Measurements from ENCODE around the gene IGFALS.
A peak's percentile ranks its signal among the peaks of the same experiment; 100 is the strongest.

The IGFALS gene

DNA sequence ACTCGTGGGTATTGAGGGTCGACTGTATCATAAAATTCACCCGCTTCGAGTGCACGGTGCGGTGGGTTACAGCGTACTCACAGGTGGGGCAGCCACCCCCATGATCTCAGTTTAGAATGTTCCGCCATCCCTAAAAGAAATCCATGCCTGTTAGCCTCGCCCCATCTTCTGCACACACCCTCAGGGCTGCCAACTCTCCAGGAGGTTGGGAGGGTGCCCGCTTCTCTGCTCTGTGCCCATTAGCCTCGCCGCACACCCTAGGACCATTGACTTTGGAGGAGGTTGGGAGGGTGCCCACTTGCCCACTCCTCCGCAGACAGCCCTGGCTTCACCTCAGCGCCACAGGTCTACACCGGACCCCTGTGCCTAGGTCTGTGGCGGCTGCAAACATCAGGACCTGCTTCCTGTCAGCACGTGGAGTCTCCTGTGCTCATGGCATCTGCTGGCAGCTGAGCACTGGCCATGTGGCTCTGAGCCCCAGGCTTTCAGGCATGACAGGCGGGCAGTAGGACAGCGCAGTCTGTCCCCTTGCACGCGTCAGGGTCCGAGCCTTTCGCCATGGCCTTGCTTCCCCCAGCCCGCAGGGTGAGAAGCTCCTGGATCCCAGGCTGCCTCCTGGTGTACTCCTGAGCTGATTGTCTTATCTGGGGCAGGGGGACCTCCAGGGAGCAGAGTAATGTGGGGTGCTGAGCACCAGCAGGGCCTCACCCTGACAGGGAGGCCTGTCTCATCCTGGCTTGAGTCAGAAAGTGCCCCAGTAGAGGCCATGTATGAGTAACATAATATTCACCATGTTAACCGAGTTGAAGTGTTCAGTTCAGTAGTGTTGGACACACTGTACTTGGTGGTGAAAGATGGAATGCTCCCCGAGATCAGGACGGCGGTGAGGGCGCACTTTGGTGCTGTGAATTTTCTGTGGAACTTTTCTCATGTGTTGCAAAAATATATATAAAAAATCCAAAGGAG lies 44.1 kb downstream of the IGFALS start:
- TF ChIP-seq, protein P1, sequence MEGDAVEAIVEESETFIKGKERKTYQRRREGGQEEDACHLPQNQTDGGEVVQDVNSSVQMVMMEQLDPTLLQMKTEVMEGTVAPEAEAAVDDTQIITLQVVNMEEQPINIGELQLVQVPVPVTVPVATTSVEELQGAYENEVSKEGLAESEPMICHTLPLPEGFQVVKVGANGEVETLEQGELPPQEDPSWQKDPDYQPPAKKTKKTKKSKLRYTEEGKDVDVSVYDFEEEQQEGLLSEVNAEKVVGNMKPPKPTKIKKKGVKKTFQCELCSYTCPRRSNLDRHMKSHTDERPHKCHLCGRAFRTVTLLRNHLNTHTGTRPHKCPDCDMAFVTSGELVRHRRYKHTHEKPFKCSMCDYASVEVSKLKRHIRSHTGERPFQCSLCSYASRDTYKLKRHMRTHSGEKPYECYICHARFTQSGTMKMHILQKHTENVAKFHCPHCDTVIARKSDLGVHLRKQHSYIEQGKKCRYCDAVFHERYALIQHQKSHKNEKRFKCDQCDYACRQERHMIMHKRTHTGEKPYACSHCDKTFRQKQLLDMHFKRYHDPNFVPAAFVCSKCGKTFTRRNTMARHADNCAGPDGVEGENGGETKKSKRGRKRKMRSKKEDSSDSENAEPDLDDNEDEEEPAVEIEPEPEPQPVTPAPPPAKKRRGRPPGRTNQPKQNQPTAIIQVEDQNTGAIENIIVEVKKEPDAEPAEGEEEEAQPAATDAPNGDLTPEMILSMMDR (IDR thresholded peaks at IDR 0.05; ENCODE audit: low read depth, low read length, missing control alignments), result no peak
- no peak overlapping the region for H3K4me3 ChIP-seq (ENCODE audit: low read depth, low read length)
- in situ Hi-C loops (cut with HindIII; ENCODE audit: low sequenced_read_pairs), result loop anchor here (10.0 kb wide), 1 partner anchor 65 kb away; no protein-coding TSS in a partner anchor
- DNase-seq (ENCODE audit: low read depth), result no peak

DNA sequence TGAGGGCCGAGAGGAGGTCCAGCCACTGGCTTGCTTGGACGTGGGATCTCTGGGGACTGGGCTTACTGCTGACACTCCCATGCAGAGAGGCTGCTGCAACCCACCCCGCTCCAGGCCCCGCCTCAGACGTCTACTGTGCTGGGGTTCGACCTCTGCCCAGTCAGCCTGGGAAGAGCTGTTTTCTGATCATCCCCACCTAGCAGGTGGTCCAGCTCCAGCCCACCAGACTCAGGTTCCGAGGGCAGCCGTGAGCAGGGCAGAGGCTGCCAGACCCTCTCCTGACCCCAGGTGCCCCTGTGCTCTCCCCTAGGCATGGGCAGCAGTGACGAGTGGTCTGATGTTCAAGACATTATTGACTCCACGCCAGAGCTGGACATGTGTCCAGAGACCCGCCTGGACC lies 45.6 kb downstream of the IGFALS start:
- no peak for DNase-seq (ENCODE audit: low read depth)
- H3K4me3 ChIP-seq (ENCODE audit: low read depth, low read length), result no peak overlapping the region
- TF ChIP-seq, protein P1 (IDR thresholded peaks at IDR 0.05; ENCODE audit: low read depth, low read length, missing control alignments), result no peak
- in situ Hi-C loops (cut with HindIII; ENCODE audit: low sequenced_read_pairs), result loop anchor here (10.0 kb wide), 1 partner anchor 63 kb away; no protein-coding TSS in a partner anchor

DNA sequence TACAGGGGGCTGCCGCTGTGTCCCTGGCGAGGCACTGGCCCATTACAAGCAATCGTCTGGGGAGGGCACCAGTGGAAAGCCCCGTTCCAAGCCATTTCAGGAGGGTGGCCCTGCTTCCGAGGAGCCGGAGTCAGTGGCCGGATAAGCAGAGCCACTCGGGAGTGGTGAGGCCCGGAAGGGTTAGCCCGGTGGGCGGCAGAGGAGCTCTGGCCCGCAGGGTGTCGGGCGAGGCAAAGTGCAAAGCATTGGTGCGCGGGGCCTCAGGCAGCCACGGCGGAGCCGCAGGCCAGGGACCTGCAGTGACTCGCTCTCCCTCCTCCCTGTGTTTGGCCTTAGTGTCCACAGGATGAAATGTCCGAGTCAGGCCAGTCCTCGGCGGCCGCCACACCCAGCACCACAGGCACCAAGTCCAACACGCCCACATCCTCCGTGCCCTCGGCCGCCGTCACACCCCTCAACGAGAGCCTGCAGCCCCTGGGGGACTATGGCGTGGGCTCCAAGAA lies 46.8 kb downstream of the IGFALS start:
- H3K4me3 ChIP-seq (ENCODE audit: low read depth, low read length), result no peak overlapping the region
- DNase-seq (ENCODE audit: low read depth), result no peak
- TF ChIP-seq, protein P1 (IDR thresholded peaks at IDR 0.05; ENCODE audit: low read depth, low read length, missing control alignments), result no peak
- in situ Hi-C loops (cut with HindIII; ENCODE audit: low sequenced_read_pairs), result loop anchor here (10.0 kb wide), 1 partner anchor 62 kb away; no protein-coding TSS in a partner anchor

GRCh38 chr16:1745900-1746692 lies 47.4 kb downstream of the IGFALS start:
- H3K4me3 ChIP-seq (ENCODE audit: low read depth, low read length), result peak overlapping the region; percentile 21
- TF ChIP-seq, protein P1 (IDR thresholded peaks at IDR 0.05; ENCODE audit: low read depth, low read length, missing control alignments), result no peak
- peak; percentile 90 for DNase-seq (ENCODE audit: low read depth)
- in situ Hi-C loops (cut with HindIII; ENCODE audit: low sequenced_read_pairs), result loop anchor here (10.0 kb wide), 1 partner anchor 61 kb away; no protein-coding TSS in a partner anchor

DNA sequence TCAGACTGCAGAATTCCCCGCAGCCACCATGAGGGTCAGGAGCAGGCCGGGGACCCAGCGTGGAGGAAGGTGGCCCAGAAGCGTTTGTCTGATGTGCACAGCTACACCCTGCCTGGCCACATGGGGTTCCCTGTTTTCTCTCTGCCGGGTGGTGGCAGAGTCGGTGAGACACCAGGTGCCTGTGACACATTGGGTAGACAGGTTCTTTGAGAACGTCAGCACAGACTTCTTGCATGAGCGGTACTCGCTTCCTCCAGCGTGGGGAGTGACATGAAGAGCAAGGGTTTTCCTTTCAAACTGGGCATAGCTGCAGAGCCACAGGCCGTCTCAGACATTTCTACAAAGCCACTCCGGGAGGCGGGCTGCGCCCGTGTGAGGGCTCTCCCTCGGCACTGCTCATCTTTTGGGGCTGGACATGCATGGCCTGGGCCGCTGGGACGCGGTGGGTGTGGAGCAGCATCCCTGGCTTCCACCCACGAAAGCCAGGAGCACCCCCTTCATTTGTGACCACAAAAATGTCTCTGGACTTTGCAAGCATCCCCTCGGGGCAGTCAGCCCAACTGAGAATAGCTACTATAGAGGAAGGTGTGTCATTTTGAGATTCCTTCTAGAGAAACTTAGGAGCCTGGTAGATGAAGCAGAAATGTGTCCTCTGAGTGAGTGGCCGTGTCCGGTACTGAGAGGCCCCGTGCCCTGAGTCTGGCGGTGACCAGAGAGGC lies 48.2 kb downstream of the IGFALS start:
- in situ Hi-C loops (cut with HindIII; ENCODE audit: low sequenced_read_pairs), result loop anchor here (10.0 kb wide), 1 partner anchor 61 kb away; no protein-coding TSS in a partner anchor
- TF ChIP-seq, protein P1 (IDR thresholded peaks at IDR 0.05; ENCODE audit: low read depth, low read length, missing control alignments), result no peak
- DNase-seq (ENCODE audit: low read depth), result peak; percentile 78
- H3K4me3 ChIP-seq (ENCODE audit: low read depth, low read length), result peak overlapping the region; percentile 21

Data from astrocyte of the cerebellum (primary cell).